ENCODE measurements around the gene SERPIND1.

Gene SERPIND1

GRCh38 chr22:20748082-20748481 lies 25.8 kb upstream of the SERPIND1 start:
- no peak for TF ChIP-seq ISL1 (CRISPR knock-in tag; IDR thresholded peaks at IDR 0.05)
- no peak for TF ChIP-seq ZFP3 (CRISPR knock-in tag; IDR thresholded peaks at IDR 0.05)
- TF ChIP-seq TCF4 (CRISPR knock-in tag; IDR thresholded peaks at IDR 0.05; ENCODE audit: borderline replicate concordance): no peak
- no peak for TF ChIP-seq SNAI2 (CRISPR knock-in tag; IDR thresholded peaks at IDR 0.05)
- no peak for ATAC-seq

GRCh38 chr22:20748731-20749428 lies 25.0 kb upstream of the SERPIND1 start:
- TF ChIP-seq CSRNP3 (CRISPR knock-in tag; IDR thresholded peaks at IDR 0.05) (no peak), ZNF565 (CRISPR knock-in tag; conservative IDR thresholded peaks at IDR 0.05; ENCODE audit: low read depth) (no peak), ARNTL (CRISPR knock-in tag; IDR thresholded peaks at IDR 0.05; ENCODE audit: borderline replicate concordance, low read depth) (no peak), ZFP3 (CRISPR knock-in tag; IDR thresholded peaks at IDR 0.05) (no peak), SNAI2 (CRISPR knock-in tag; IDR thresholded peaks at IDR 0.05) (no peak), GLIS3 (CRISPR knock-in tag; IDR thresholded peaks at IDR 0.05) (no peak), CSDC2 (CRISPR knock-in tag; IDR thresholded peaks at IDR 0.05) (no peak), PPARA (CRISPR knock-in tag; IDR thresholded peaks at IDR 0.05; ENCODE audit: borderline replicate concordance) (no peak), ESRRG (CRISPR knock-in tag; IDR thresholded peaks at IDR 0.05) (no peak), TOX (CRISPR knock-in tag; IDR thresholded peaks at IDR 0.05; ENCODE audit: borderline replicate concordance) (no peak)
- no peak for ATAC-seq

GRCh38 chr22:20749453-20749852 lies 24.5 kb upstream of the SERPIND1 start:
- TF ChIP-seq GLIS3 (CRISPR knock-in tag; IDR thresholded peaks at IDR 0.05) (no peak), PATZ1 (CRISPR knock-in tag; IDR thresholded peaks at IDR 0.05; ENCODE audit: borderline replicate concordance) (no peak), ZC3H10 (CRISPR knock-in tag; IDR thresholded peaks at IDR 0.05) (no peak), PPARA (CRISPR knock-in tag; IDR thresholded peaks at IDR 0.05; ENCODE audit: borderline replicate concordance) (no peak), TSHZ2 (CRISPR knock-in tag; IDR thresholded peaks at IDR 0.05) (no peak), ZNF565 (CRISPR knock-in tag; conservative IDR thresholded peaks at IDR 0.05; ENCODE audit: low read depth) (no peak), ESRRG (CRISPR knock-in tag; IDR thresholded peaks at IDR 0.05) (no peak), POU6F1 (CRISPR knock-in tag; IDR thresholded peaks at IDR 0.05; ENCODE audit: borderline replicate concordance, low read depth) (no peak), RARB (CRISPR knock-in tag; IDR thresholded peaks at IDR 0.05) (no peak), SNAI2 (CRISPR knock-in tag; IDR thresholded peaks at IDR 0.05) (no peak), CREB5 (CRISPR knock-in tag; IDR thresholded peaks at IDR 0.05; ENCODE audit: low read depth) (no peak), ZFP3 (CRISPR knock-in tag; IDR thresholded peaks at IDR 0.05) (no peak), CSDC2 (CRISPR knock-in tag; IDR thresholded peaks at IDR 0.05) (no peak), BACH2 (CRISPR knock-in tag; IDR thresholded peaks at IDR 0.05; ENCODE audit: borderline replicate concordance) (no peak), ZNF8 (CRISPR knock-in tag; IDR thresholded peaks at IDR 0.05) (no peak), OSR1 (CRISPR knock-in tag; IDR thresholded peaks at IDR 0.05) (no peak)
- no peak for ATAC-seq
